H9 (cell line): ENCODE results near the gene MED13L. TPM values are rescaled to one million over a fixed set of nuclear protein-coding genes. Genes with fewer than 3 reads are reported as not detected.

Experiments used
- DNase-seq: peaks from one replicate; pipeline ENCODE4 v3.0.0-alpha.2; 2017
- H2AFZ ChIP-seq: one replicate; pipeline ENCODE4 v1.6.1; 2013; ENCODE audit warnings: mild to moderate bottlenecking, low read length, control low read depth, moderate library complexity
- H2AK5ac ChIP-seq: 2 replicates; pipeline ENCODE4 v1.6.1; 2013; ENCODE audit warnings: low read length, control low read depth, mixed read lengths; ENCODE audit not compliant: insufficient read length
- H2BK120ac ChIP-seq: one replicate; pipeline ENCODE4 v1.6.1; 2013; ENCODE audit warnings: low read depth, mild to moderate bottlenecking, low read length, control low read depth, inconsistent platforms; ENCODE audit not compliant: poor library complexity, severe bottlenecking
- H2BK12ac ChIP-seq: 2 replicates; pipeline ENCODE4 v1.6.1; 2013; ENCODE audit warnings: low read length, control low read depth, mixed read lengths, low read depth; ENCODE audit not compliant: insufficient read length
- H2BK15ac ChIP-seq: 2 replicates; pipeline ENCODE4 v1.6.1; 2013; ENCODE audit warnings: low read depth, low read length, control low read depth
- H2BK20ac ChIP-seq: one replicate; pipeline ENCODE4 v1.6.1; 2013; ENCODE audit warnings: low read depth, mild to moderate bottlenecking, low read length, control low read depth, inconsistent platforms; ENCODE audit not compliant: poor library complexity, severe bottlenecking
- H2BK5ac ChIP-seq: 2 replicates; pipeline ENCODE4 v1.6.1; 2013; ENCODE audit warnings: low read length, control low read depth, mixed read lengths; ENCODE audit not compliant: insufficient read length
- H3K14ac ChIP-seq: 2 replicates; pipeline ENCODE4 v1.6.1; 2013; ENCODE audit warnings: low read length, control low read depth; ENCODE audit not compliant: insufficient read depth
- H3K18ac ChIP-seq: 2 replicates; pipeline ENCODE4 v1.6.1; 2013; ENCODE audit warnings: low read depth, mild to moderate bottlenecking, mixed read lengths, low read length, control low read depth; ENCODE audit not compliant: insufficient read length
- H3K23ac ChIP-seq: 2 replicates; pipeline ENCODE4 v1.6.1; 2013; ENCODE audit warnings: low read length, control low read depth, mixed read lengths, low read depth; ENCODE audit not compliant: insufficient read length
- H3K23me2 ChIP-seq: 2 replicates; pipeline ENCODE4 v1.6.1; 2013; ENCODE audit warnings: low read depth, mild to moderate bottlenecking, mixed read lengths, low read length, control low read depth; ENCODE audit not compliant: insufficient read length, poor library complexity, severe bottlenecking
- H3K27ac ChIP-seq: 2 replicates; pipeline ENCODE4 v1.5.1; 2013; ENCODE audit warnings: low read length, control low read depth, mixed read lengths, low read depth; ENCODE audit not compliant: insufficient read length
- H3K27me3 ChIP-seq: 2 replicates; pipeline ENCODE4 v1.6.1; 2013; ENCODE audit warnings: low read length, control low read depth, inconsistent platforms; ENCODE audit not compliant: insufficient read depth
- H3K4ac ChIP-seq: 2 replicates; pipeline ENCODE4 v1.6.1; 2013; ENCODE audit warnings: low read depth, mild to moderate bottlenecking, control low read depth, inconsistent platforms, low read length, moderate library complexity
- H3K4me1 ChIP-seq: 2 replicates; pipeline ENCODE4 v1.6.1; 2013; ENCODE audit warnings: low read length, control low read depth, inconsistent platforms; ENCODE audit not compliant: insufficient read depth
- H3K4me2 ChIP-seq: 2 replicates; pipeline ENCODE4 v1.6.1; 2013; ENCODE audit warnings: low read length, control low read depth, mixed read lengths; ENCODE audit not compliant: insufficient read length, insufficient read depth
- H3K56ac ChIP-seq: 2 replicates; pipeline ENCODE4 v1.6.1; 2013; ENCODE audit warnings: low read depth, mild to moderate bottlenecking, mixed read lengths, low read length, control low read depth; ENCODE audit not compliant: insufficient read length
- H3K79me1 ChIP-seq: 2 replicates; pipeline ENCODE4 v1.6.1; 2013; ENCODE audit warnings: low read depth, mild to moderate bottlenecking, moderate library complexity, low read length, control low read depth, inconsistent platforms; ENCODE audit not compliant: insufficient read depth, poor library complexity, severe bottlenecking
- H3K79me2 ChIP-seq: 2 replicates; pipeline ENCODE4 v1.6.1; 2013; ENCODE audit warnings: low read length, control low read depth, inconsistent platforms; ENCODE audit not compliant: insufficient read depth
- H3K9ac ChIP-seq: 2 replicates; pipeline ENCODE4 v1.6.1; 2013; ENCODE audit warnings: low read length, control low read depth, mixed read lengths; ENCODE audit not compliant: insufficient read length; ENCODE audit errors: extremely low read depth
- H3K9me3 ChIP-seq: one replicate; pipeline ENCODE4 v1.6.1; 2013; ENCODE audit warnings: low read depth, low read length, inconsistent platforms; ENCODE audit not compliant: control insufficient read depth
- H3T11ph ChIP-seq: one replicate; pipeline ENCODE4 v1.6.1; 2013; ENCODE audit warnings: mild to moderate bottlenecking, low read length, control low read depth, inconsistent platforms
- H4K20me1 ChIP-seq: one replicate; pipeline ENCODE4 v1.6.1; 2013; ENCODE audit not compliant: control insufficient read depth, insufficient read length, insufficient read depth
- H4K5ac ChIP-seq: 2 replicates; pipeline ENCODE4 v1.6.1; 2013; ENCODE audit warnings: low read depth, mild to moderate bottlenecking, mixed read lengths, low read length, control low read depth; ENCODE audit not compliant: insufficient read length
- H4K8ac ChIP-seq: replicated peaks from 2 replicates; pipeline ENCODE4 v1.6.1; 2013; ENCODE audit warnings: low read length, control low read depth, mixed read lengths, low read depth; ENCODE audit not compliant: insufficient read length
- H4K91ac ChIP-seq: 2 replicates; pipeline ENCODE4 v1.6.1; 2013; ENCODE audit warnings: low read depth, mild to moderate bottlenecking, moderate library complexity, mixed read lengths, low read length, control low read depth; ENCODE audit not compliant: insufficient read length
- H3K27ac Mint-ChIP-seq, 3 experiments: 2 replicates in 2 of 3; 3 replicates in 1 of 3; pipeline ENCODE4 v1.8.0; 2020 to 2021; ENCODE audit warnings: mixed read lengths in 3 of 3, mild to moderate bottlenecking in 1 of 3, moderate library complexity in 1 of 3
- H3K27me3 Mint-ChIP-seq: 2 replicates; pipeline ENCODE4 v1.8.0; 2021; ENCODE audit warnings: low read depth, mild to moderate bottlenecking, moderate library complexity, mixed read lengths
- H3K36me3 Mint-ChIP-seq, 3 experiments: 2 replicates in 2 of 3; 3 replicates in 1 of 3; pipeline ENCODE4 v1.8.0; 2020 to 2021; ENCODE audit warnings: low read depth in 3 of 3, mixed read lengths in 3 of 3; ENCODE audit not compliant: insufficient read depth in 1 of 3
- H3K4me1 Mint-ChIP-seq, 2 experiments: 2 replicates each; pipeline ENCODE4 v1.8.0; 2020; ENCODE audit warnings: mixed read lengths in 2 of 2
- H3K4me3 Mint-ChIP-seq, 2 experiments: 2 replicates in 1 of 2; 3 replicates in 1 of 2; pipeline ENCODE4 v1.8.0; 2020 to 2021; ENCODE audit warnings: mild to moderate bottlenecking in 2 of 2, mixed read lengths in 2 of 2, moderate library complexity in 1 of 2
- H3K9me3 Mint-ChIP-seq, 2 experiments: 2 replicates in 1 of 2; 3 replicates in 1 of 2; pipeline ENCODE4 v1.8.0; 2020; ENCODE audit warnings: mild to moderate bottlenecking in 2 of 2, mixed read lengths in 2 of 2, moderate library complexity in 1 of 2
- WGBS: extraction: QIAGEN DNeasy Blood & Tissue Kit; methylation state at CpG from one replicate; pipeline ENCODE4 v1.1.7; 2013; ENCODE audit warnings: missing lambda C conversion rate, low lambda C conversion rate, mixed read lengths; ENCODE audit not compliant: insufficient read length; ENCODE audit errors: extremely low coverage; 5-methylcytosine and 5-hydroxymethylcytosine counted together
- total RNA-seq: library from RNA; stranded (reverse); gene quantifications from 2 replicates; pipeline ENCODE4 v1.2.1, GENCODE V29; 2021
- TF ChIP-seq, protein P1 (sequence below): fragments of 200-600 bp; sonication (generic); conservative IDR thresholded peaks from 3 replicates; pipeline ENCODE4 v1.8.0; 2021; ENCODE audit warnings: antibody characterized with exemption, mild to moderate bottlenecking

MED13L gene
- total RNA-seq, 1 experiment from 2014 or later = 52.4 TPM

DNA sequence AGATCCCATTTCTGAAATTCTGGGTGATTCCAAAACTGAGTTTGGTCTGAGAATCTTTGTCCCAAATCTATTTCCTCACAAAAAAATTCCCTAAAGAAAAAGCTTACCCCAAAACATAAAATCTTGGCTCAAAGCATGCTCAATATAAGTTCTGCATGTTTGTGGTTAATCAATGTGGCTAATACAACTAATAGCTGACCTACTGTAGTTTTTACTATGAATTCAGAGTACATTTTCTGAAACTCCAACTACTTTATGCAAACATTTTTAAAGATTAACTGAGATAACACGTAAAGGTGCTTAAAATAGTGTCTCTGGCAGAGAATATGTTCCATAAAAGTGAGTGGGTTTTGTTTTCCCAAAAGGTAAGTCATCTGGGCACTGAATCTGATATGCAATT, 133.1 kb downstream of the MED13L start:
- H3K27me3 ChIP-seq = no peaks in the 10 kb centered on the region
- H2BK20ac ChIP-seq = no peak overlapping the region
- no peak overlapping the region for H4K91ac ChIP-seq
- H3K23me2 ChIP-seq = no peaks in the 10 kb centered on the region
- no peak for DNase-seq
- H4K5ac ChIP-seq = no peak overlapping the region
- H2AK5ac ChIP-seq = no peak overlapping the region
- no peak overlapping the region for H3K14ac ChIP-seq
- H3K4ac ChIP-seq = no peak overlapping the region
- no peak overlapping the region for H3K56ac ChIP-seq
- Mint-ChIP-seq H3K4me3 (no peak overlapping the region), H3K27me3 (no peaks in the 10 kb centered on the region), H3K4me1 (peaks cover 34 to 46% of the 10 kb centered on the region in 2 experiments), H3K27ac (peak overlapping the region; percentile 28 to 88 (median 73); a peak in 4 of 7 replicates), H3K9me3 (no peaks in the 10 kb centered on the region), H3K36me3 (0 out of 7 replicates have a peak, but pooled peaks cover 0 to 4% (median 0%) of the 10 kb centered on the region in 3 experiments)
- H2BK15ac ChIP-seq = no peak overlapping the region
- no peak overlapping the region for H2BK12ac ChIP-seq
- no CpG with 5 or more reads among the region's 1 CpG for WGBS
- H3K4me2 ChIP-seq = no peak overlapping the region
- H3K79me1 ChIP-seq = no peaks in the 10 kb centered on the region
- TF ChIP-seq, protein P1, sequence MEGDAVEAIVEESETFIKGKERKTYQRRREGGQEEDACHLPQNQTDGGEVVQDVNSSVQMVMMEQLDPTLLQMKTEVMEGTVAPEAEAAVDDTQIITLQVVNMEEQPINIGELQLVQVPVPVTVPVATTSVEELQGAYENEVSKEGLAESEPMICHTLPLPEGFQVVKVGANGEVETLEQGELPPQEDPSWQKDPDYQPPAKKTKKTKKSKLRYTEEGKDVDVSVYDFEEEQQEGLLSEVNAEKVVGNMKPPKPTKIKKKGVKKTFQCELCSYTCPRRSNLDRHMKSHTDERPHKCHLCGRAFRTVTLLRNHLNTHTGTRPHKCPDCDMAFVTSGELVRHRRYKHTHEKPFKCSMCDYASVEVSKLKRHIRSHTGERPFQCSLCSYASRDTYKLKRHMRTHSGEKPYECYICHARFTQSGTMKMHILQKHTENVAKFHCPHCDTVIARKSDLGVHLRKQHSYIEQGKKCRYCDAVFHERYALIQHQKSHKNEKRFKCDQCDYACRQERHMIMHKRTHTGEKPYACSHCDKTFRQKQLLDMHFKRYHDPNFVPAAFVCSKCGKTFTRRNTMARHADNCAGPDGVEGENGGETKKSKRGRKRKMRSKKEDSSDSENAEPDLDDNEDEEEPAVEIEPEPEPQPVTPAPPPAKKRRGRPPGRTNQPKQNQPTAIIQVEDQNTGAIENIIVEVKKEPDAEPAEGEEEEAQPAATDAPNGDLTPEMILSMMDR = no peak
- H4K8ac ChIP-seq = no peak overlapping the region
- H3K4me1 ChIP-seq = peaks cover 9% of the 10 kb centered on the region; the same call in 1 of the 2 replicates
- H2BK5ac ChIP-seq = no peak overlapping the region
- H2BK120ac ChIP-seq = no peak overlapping the region
- H3K18ac ChIP-seq = no peak overlapping the region
- H3K27ac ChIP-seq = no peak overlapping the region
- H4K20me1 ChIP-seq = no peaks in the 10 kb centered on the region
- H3K9ac ChIP-seq = no peak overlapping the region
- no peaks in the 10 kb centered on the region for H3K9me3 ChIP-seq
- no peak overlapping the region for H2AFZ ChIP-seq
- H3K79me2 ChIP-seq = peaks cover 14% of the 10 kb centered on the region; the same call in 1 of the 2 replicates
- H3T11ph ChIP-seq = no peak overlapping the region
- H3K23ac ChIP-seq = no peak overlapping the region
